NCI-H128 (cell line): ENCODE results near the gene PRRT1B.

ENCODE experiments used
- DNase-seq: peaks from one replicate; lab custom pipeline; 2025; ENCODE audit not compliant: unreplicated experiment; lab: John Stamatoyannopoulos, UW

The PRRT1B gene

GRCh38 chr9:131578731-131579504 is 33.6 kb downstream of the PRRT1B start:
- DNase-seq: no peak

- no peak for DNase-seq
Observed at GRCh38 chr9:131579789-131580211, 34.5 kb downstream of the PRRT1B start.

GRCh38 chr9:131580358-131580757 is 35.0 kb downstream of the PRRT1B start:
- no peak for DNase-seq

- no peak for DNase-seq
Observed at GRCh38 chr9:131582056-131582455, 36.7 kb downstream of the PRRT1B start.

GRCh38 chr9:131582466-131583336 is 37.4 kb downstream of the PRRT1B start:
- no peak for DNase-seq

- DNase-seq: no peak
Observed at GRCh38 chr9:131583337-131583645, 38.0 kb downstream of the PRRT1B start.

GRCh38 chr9:131583836-131584555 is 38.7 kb downstream of the PRRT1B start:
- DNase-seq: no peak

GRCh38 chr9:131584858-131585257 is 39.5 kb downstream of the PRRT1B start:
- no peak for DNase-seq

- no peak for DNase-seq
Observed at GRCh38 chr9:131585375-131585774, 40.1 kb downstream of the PRRT1B start.

GRCh38 chr9:131587331-131587730 is 42.0 kb downstream of the PRRT1B start:
- no peak for DNase-seq

GRCh38 chr9:131587906-131588305 is 42.6 kb downstream of the PRRT1B start:
- DNase-seq: no peak

- no peak for DNase-seq
Observed at GRCh38 chr9:131588396-131588795, 43.1 kb downstream of the PRRT1B start.

- DNase-seq: no peak
Observed at GRCh38 chr9:131589124-131589711, 43.9 kb downstream of the PRRT1B start.

- no peak for DNase-seq
Observed at GRCh38 chr9:131589993-131590392, 44.7 kb downstream of the PRRT1B start.

- no peak for DNase-seq
Observed at GRCh38 chr9:131590449-131590848, 45.1 kb downstream of the PRRT1B start.

GRCh38 chr9:131590907-131591844 is 45.9 kb downstream of the PRRT1B start:
- DNase-seq: peak; percentile 44

GRCh38 chr9:131591845-131592208 is 46.5 kb downstream of the PRRT1B start:
- no peak for DNase-seq

- DNase-seq: no peak
Observed at GRCh38 chr9:131593091-131593820, 47.9 kb downstream of the PRRT1B start.

- DNase-seq: no peak
Observed at GRCh38 chr9:131593936-131594665, 48.8 kb downstream of the PRRT1B start.
